ENCODE measurements around the gene POLR1A.

Gene POLR1A

GRCh38 chr2:85971366-85971765 lies 134.3 kb downstream of the POLR1A start:
- no peak for DNase-seq

Data from NCI-H446 (cell line).